Thyroid gland (tissue), 4 donors: ENCODE results near the gene MMD2. TPM values are rescaled to one million over a fixed set of nuclear protein-coding genes. Genes with fewer than 3 reads are reported as not detected.

ENCODE experiments used
- small RNA-seq: library from RNA; depleted of rRNA; stranded (forward); fragments of <200 nt; gene quantifications from one replicate; pipeline ENCODE3, GENCODE V24; 2016
- total RNA-seq, 4 donors: library from RNA; depleted of rRNA; stranded (reverse); fragments of >200 nt; gene quantifications; one replicate each; pipeline ENCODE4 v1.2.3, GENCODE V29; 2016

The MMD2 gene
- total RNA-seq, 4 donors from 2014 or later = 0.13 TPM; not detected in 3

Small RNA genes within 50 kb of the gene (small RNA-seq; reads per million reads assigned to genes)
- not detected for gene AC092032.1

Other genes with a start within 250 kb of the MMD2 start
- gene AP5Z1, start 183.6 kb downstream of the MMD2 start, total RNA-seq = 10 to 100 TPM; 19.7 to 35.4 (median 25.4) TPM
- 1 to 10 TPM in 1 of 4 donors, under 1 TPM in 3; 0.22 to 1.4 (median 0.37) TPM for gene PAPOLB, start 97.2 kb downstream of the MMD2 start, total RNA-seq
- gene RADIL, start 75.5 kb downstream of the MMD2 start, total RNA-seq = 10 to 100 TPM in 1 of 4 donors, 1 to 10 TPM in 3; 4.9 to 11.1 (median 7.1) TPM
- 10 to 100 TPM; 10.4 to 21.5 (median 12.2) TPM for gene RBAK, start 86.7 kb upstream of the MMD2 start, total RNA-seq
- gene WIPI2, start 231.0 kb upstream of the MMD2 start, total RNA-seq = 10 to 100 TPM; 64.1 to 85.2 (median 73.4) TPM